ENCODE data around the gene UNC45B.
"Not testable (repeated sequence)": the region's sequence is repeated elsewhere in the genome, so short reads cannot be mapped to it uniquely, and the experiment has no call there.

UNC45B gene

GRCh38 chr17:35174835-35175334 lies 27.3 kb downstream of the UNC45B start:
- Histone ChIP-seq H3K4me1 (ENCODE audit: control insufficient read depth, insufficient read depth, low read length) (no peaks in the 10 kb centered on the region), H3K9me3 (ENCODE audit: control insufficient read depth, insufficient read depth, low read length) (no peaks in the 10 kb centered on the region), H3K4me3 (ENCODE audit: low read depth, low read length) (no peak overlapping the region), H3K9ac (ENCODE audit: low read depth, low read length) (no peak overlapping the region), H3K36me3 (ENCODE audit: control insufficient read depth, insufficient read depth, low read length) (no peaks in the 10 kb centered on the region), H3K27me3 (ENCODE audit: control insufficient read depth, insufficient read depth, low read length) (no peaks in the 10 kb centered on the region), H3K27ac (ENCODE audit: low read depth, low read length) (no peak overlapping the region)

GRCh38 chr17:35175638-35176415 lies 28.2 kb downstream of the UNC45B start:
- H3K4me3 ChIP-seq (ENCODE audit: low read depth, low read length), result no peak overlapping the region

GRCh38 chr17:35176897-35177296 lies 29.3 kb downstream of the UNC45B start:
- Histone ChIP-seq H3K9ac (ENCODE audit: low read depth, low read length) (no peak overlapping the region), H3K27me3 (ENCODE audit: control insufficient read depth, insufficient read depth, low read length) (no peaks in the 10 kb centered on the region), H3K4me1 (ENCODE audit: control insufficient read depth, insufficient read depth, low read length) (no peaks in the 10 kb centered on the region), H3K9me3 (ENCODE audit: control insufficient read depth, insufficient read depth, low read length) (no peaks in the 10 kb centered on the region), H3K27ac (ENCODE audit: low read depth, low read length) (no peak overlapping the region), H3K4me3 (ENCODE audit: low read depth, low read length) (no peak overlapping the region), H3K36me3 (ENCODE audit: control insufficient read depth, insufficient read depth, low read length) (no peaks in the 10 kb centered on the region)

More at GRCh38 chr17:35175638-35176415, 28.2 kb downstream of the UNC45B start:
- Histone ChIP-seq H3K9me3 (ENCODE audit: control insufficient read depth, insufficient read depth, low read length) (no peaks in the 10 kb centered on the region), H3K9ac (ENCODE audit: low read depth, low read length) (no peak overlapping the region), H3K4me1 (ENCODE audit: control insufficient read depth, insufficient read depth, low read length) (no peaks in the 10 kb centered on the region), H3K36me3 (ENCODE audit: control insufficient read depth, insufficient read depth, low read length) (no peaks in the 10 kb centered on the region), H3K27me3 (ENCODE audit: control insufficient read depth, insufficient read depth, low read length) (no peaks in the 10 kb centered on the region), H3K27ac (ENCODE audit: low read depth, low read length) (no peak overlapping the region)

- not testable (repeated sequence) for H3K27ac ChIP-seq (ENCODE audit: low read depth, low read length); H3K9ac ChIP-seq (ENCODE audit: low read depth, low read length); H3K36me3 ChIP-seq (ENCODE audit: control insufficient read depth, insufficient read depth, low read length)
Observed at GRCh38 chr17:35179379-35179778, 31.8 kb downstream of the UNC45B start.

GRCh38 chr17:35183332-35183731 lies 35.7 kb downstream of the UNC45B start:
- Histone ChIP-seq H3K36me3 (ENCODE audit: control insufficient read depth, insufficient read depth, low read length) (no peaks in the 10 kb centered on the region), H3K4me1 (ENCODE audit: control insufficient read depth, insufficient read depth, low read length) (no peaks in the 10 kb centered on the region), H3K27ac (ENCODE audit: low read depth, low read length) (no peak overlapping the region), H3K27me3 (ENCODE audit: control insufficient read depth, insufficient read depth, low read length) (no peaks in the 10 kb centered on the region), H3K4me3 (ENCODE audit: low read depth, low read length) (no peak overlapping the region), H3K9ac (ENCODE audit: low read depth, low read length) (no peak overlapping the region), H3K9me3 (ENCODE audit: control insufficient read depth, insufficient read depth, low read length) (no peaks in the 10 kb centered on the region)

More at GRCh38 chr17:35179379-35179778, 31.8 kb downstream of the UNC45B start:
- not testable (repeated sequence) for H3K27me3 ChIP-seq (ENCODE audit: control insufficient read depth, insufficient read depth, low read length); H3K9me3 ChIP-seq (ENCODE audit: control insufficient read depth, insufficient read depth, low read length); H3K4me1 ChIP-seq (ENCODE audit: control insufficient read depth, insufficient read depth, low read length); H3K4me3 ChIP-seq (ENCODE audit: low read depth, low read length)

GRCh38 chr17:35184274-35184673 lies 36.7 kb downstream of the UNC45B start:
- Histone ChIP-seq H3K4me1 (ENCODE audit: control insufficient read depth, insufficient read depth, low read length) (no peaks in the 10 kb centered on the region), H3K36me3 (ENCODE audit: control insufficient read depth, insufficient read depth, low read length) (no peaks in the 10 kb centered on the region), H3K27me3 (ENCODE audit: control insufficient read depth, insufficient read depth, low read length) (no peaks in the 10 kb centered on the region), H3K27ac (ENCODE audit: low read depth, low read length) (no peak overlapping the region), H3K4me3 (ENCODE audit: low read depth, low read length) (no peak overlapping the region), H3K9me3 (ENCODE audit: control insufficient read depth, insufficient read depth, low read length) (no peaks in the 10 kb centered on the region), H3K9ac (ENCODE audit: low read depth, low read length) (no peak overlapping the region)

- no peaks in the 10 kb centered on the region for H3K36me3 ChIP-seq (ENCODE audit: control insufficient read depth, insufficient read depth, low read length)
- no peaks in the 10 kb centered on the region for H3K4me1 ChIP-seq (ENCODE audit: control insufficient read depth, insufficient read depth, low read length)
- no peak overlapping the region for H3K4me3 ChIP-seq (ENCODE audit: low read depth, low read length)
- no peak overlapping the region for H3K27ac ChIP-seq (ENCODE audit: low read depth, low read length)
- no peaks in the 10 kb centered on the region for H3K9me3 ChIP-seq (ENCODE audit: control insufficient read depth, insufficient read depth, low read length)
- no peaks in the 10 kb centered on the region for H3K27me3 ChIP-seq (ENCODE audit: control insufficient read depth, insufficient read depth, low read length)
- no peak overlapping the region for H3K9ac ChIP-seq (ENCODE audit: low read depth, low read length)
Observed at GRCh38 chr17:35185849-35186248, 38.2 kb downstream of the UNC45B start.

GRCh38 chr17:35187481-35187880 lies 39.9 kb downstream of the UNC45B start:
- no peak overlapping the region for H3K4me3 ChIP-seq (ENCODE audit: low read depth, low read length)
- H3K27me3 ChIP-seq (ENCODE audit: control insufficient read depth, insufficient read depth, low read length), result no peaks in the 10 kb centered on the region
- no peak overlapping the region for H3K9ac ChIP-seq (ENCODE audit: low read depth, low read length)
- H3K27ac ChIP-seq (ENCODE audit: low read depth, low read length), result no peak overlapping the region
- H3K9me3 ChIP-seq (ENCODE audit: control insufficient read depth, insufficient read depth, low read length), result no peaks in the 10 kb centered on the region
- H3K36me3 ChIP-seq (ENCODE audit: control insufficient read depth, insufficient read depth, low read length), result no peaks in the 10 kb centered on the region
- no peaks in the 10 kb centered on the region for H3K4me1 ChIP-seq (ENCODE audit: control insufficient read depth, insufficient read depth, low read length)

- H3K27me3 ChIP-seq (ENCODE audit: control insufficient read depth, insufficient read depth, low read length), result no peaks in the 10 kb centered on the region
- H3K9me3 ChIP-seq (ENCODE audit: control insufficient read depth, insufficient read depth, low read length), result no peaks in the 10 kb centered on the region
- no peak overlapping the region for H3K4me3 ChIP-seq (ENCODE audit: low read depth, low read length)
- H3K9ac ChIP-seq (ENCODE audit: low read depth, low read length), result no peak overlapping the region
- H3K27ac ChIP-seq (ENCODE audit: low read depth, low read length), result no peak overlapping the region
- no peaks in the 10 kb centered on the region for H3K4me1 ChIP-seq (ENCODE audit: control insufficient read depth, insufficient read depth, low read length)
- H3K36me3 ChIP-seq (ENCODE audit: control insufficient read depth, insufficient read depth, low read length), result no peaks in the 10 kb centered on the region
Observed at GRCh38 chr17:35188111-35188510, 40.5 kb downstream of the UNC45B start.

GRCh38 chr17:35189291-35189690 lies 41.7 kb downstream of the UNC45B start:
- Histone ChIP-seq H3K9ac (ENCODE audit: low read depth, low read length) (no peak overlapping the region), H3K4me3 (ENCODE audit: low read depth, low read length) (no peak overlapping the region)

GRCh38 chr17:35191001-35191695 lies 43.5 kb downstream of the UNC45B start:
- no peaks in the 10 kb centered on the region for H3K27me3 ChIP-seq (ENCODE audit: control insufficient read depth, insufficient read depth, low read length)
- H3K4me3 ChIP-seq (ENCODE audit: low read depth, low read length), result no peak overlapping the region
- no peaks in the 10 kb centered on the region; the same call in 1 of the 2 replicates for H3K9me3 ChIP-seq (ENCODE audit: control insufficient read depth, insufficient read depth, low read length)
- H3K36me3 ChIP-seq (ENCODE audit: control insufficient read depth, insufficient read depth, low read length), result no peaks in the 10 kb centered on the region
- no peak overlapping the region for H3K9ac ChIP-seq (ENCODE audit: low read depth, low read length)
- H3K4me1 ChIP-seq (ENCODE audit: control insufficient read depth, insufficient read depth, low read length), result no peaks in the 10 kb centered on the region
- H3K27ac ChIP-seq (ENCODE audit: low read depth, low read length), result no peak overlapping the region

More at GRCh38 chr17:35189291-35189690, 41.7 kb downstream of the UNC45B start:
- H3K27me3 ChIP-seq (ENCODE audit: control insufficient read depth, insufficient read depth, low read length), result no peaks in the 10 kb centered on the region
- no peaks in the 10 kb centered on the region for H3K9me3 ChIP-seq (ENCODE audit: control insufficient read depth, insufficient read depth, low read length)
- H3K27ac ChIP-seq (ENCODE audit: low read depth, low read length), result no peak overlapping the region
- H3K36me3 ChIP-seq (ENCODE audit: control insufficient read depth, insufficient read depth, low read length), result no peaks in the 10 kb centered on the region
- H3K4me1 ChIP-seq (ENCODE audit: control insufficient read depth, insufficient read depth, low read length), result no peaks in the 10 kb centered on the region

All from HUES48 (cell line).